HG03575 (cell line): ENCODE results near the gene HMGN3.

Experiments used
- ATAC-seq: cut with Tn5 transposase; IDR thresholded peaks from one replicate; pipeline ENCODE4 v1.9.1; 2021; ENCODE audit not compliant: unreplicated experiment, insufficient number of reproducible peaks, low FRiP score; ENCODE audit errors: extremely low read depth

HMGN3 gene

GRCh38 chr6:79236711-79237110 lies 2.2 kb upstream of the HMGN3 start:
- no peak for ATAC-seq

DNA sequence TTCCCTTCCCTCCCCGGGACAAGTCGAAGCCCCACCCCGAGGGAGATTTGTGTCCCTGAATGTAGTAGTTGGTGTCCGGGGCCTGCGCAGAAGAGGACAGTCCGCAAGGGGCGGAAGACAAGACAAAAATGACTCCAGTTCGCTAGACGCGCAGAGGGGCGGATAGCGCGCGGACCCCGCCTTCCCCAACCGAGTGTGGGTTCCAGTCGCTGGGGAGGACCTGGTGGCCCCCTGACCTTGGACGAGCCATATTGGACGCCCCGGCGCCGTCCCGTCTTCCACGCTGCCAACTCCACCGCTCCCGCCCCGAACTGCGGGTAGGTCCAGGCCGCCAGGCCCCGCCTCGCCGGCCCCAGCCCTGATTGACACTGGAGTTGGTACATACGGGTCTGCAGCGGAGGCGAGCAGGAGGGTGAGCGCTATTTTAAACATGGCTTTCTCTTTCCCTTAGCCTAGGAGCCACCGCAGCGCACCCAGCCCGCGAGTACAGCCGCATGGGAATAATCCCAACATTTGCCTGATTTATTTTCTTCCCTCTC lies 802 bp downstream of the HMGN3 start:
- peak; percentile 36 for ATAC-seq

DNA sequence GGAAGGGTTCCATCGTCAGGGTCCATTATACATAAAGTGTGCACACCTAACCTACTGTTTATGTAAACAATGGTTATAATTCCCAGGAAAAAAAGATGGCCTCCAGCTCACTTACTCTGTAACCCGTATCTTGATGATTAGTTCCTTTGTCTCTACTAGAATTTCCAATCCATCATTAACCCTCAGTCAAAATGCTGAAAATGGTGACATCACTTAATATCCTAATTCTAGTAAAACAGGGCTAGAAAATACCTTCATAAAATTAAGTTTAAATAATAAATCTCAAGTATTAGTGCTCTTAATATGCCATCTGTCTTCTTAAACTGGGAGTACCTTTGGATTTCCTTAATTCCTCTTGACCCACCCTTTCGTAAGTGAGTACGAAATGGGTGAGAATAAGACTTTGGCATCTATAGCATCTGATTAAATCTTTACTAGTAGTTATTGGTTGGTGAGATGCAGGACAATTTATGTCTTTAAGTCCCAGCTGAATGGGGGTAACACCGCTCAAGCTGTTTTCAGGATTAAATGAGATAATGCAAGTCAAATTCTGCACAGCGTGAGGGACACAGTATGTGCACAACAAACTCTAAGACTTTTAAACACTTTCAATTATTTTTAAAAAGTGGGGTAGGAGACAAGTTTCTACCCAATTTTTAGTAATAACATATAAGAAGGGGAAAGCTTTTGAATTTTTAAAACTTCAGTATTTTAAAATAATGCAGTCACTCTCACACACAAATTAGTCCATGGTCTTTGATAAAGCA lies 1.6 kb downstream of the HMGN3 start:
- no peak for ATAC-seq

- no peak for ATAC-seq
Measured at GRCh38 chr6:79231666-79232065, 2.8 kb downstream of the HMGN3 start.

DNA sequence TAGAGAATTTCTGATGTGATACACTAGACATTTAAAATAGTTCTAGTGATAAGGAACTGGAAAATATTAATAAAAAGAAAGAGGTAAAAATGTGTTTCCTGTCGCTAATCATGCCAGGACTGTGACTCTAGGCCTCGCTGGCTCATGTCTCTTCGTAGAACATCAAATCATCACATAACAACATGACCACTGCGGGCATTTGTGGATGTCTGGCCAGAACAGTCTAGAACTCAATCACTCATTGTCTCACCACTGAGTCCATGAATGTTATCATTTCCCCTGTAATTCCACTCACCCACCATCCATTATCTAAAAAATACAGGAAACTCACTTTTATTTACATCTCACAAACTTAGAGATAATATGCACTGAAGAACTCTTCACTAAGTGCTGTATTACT lies 3.4 kb downstream of the HMGN3 start:
- no peak for ATAC-seq

DNA sequence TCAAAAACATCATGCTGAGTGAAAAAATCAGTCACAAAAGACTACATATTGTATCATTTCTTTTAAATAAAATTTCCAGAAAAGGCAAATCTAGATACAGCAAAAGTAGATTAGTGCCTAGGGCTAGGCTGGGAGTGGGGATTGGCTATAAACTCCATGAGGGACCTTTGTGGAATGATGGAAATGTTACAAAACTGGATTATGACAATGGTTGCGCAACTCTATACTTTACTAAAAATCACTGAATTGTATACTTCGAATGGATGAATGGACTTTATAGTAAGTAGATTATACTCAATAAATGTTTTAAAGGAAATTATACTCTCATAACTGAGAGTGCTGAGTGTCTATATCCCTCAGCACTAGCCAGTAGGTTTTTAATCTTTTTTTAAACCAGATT lies 4.3 kb downstream of the HMGN3 start:
- no peak for ATAC-seq

- no peak for ATAC-seq
Measured at GRCh38 chr6:79227445-79227844, 7.0 kb downstream of the HMGN3 start.

GRCh38 chr6:79226660-79227059 lies 7.8 kb downstream of the HMGN3 start:
- no peak for ATAC-seq

GRCh38 chr6:79225717-79226599 lies 8.5 kb downstream of the HMGN3 start:
- no peak for ATAC-seq

GRCh38 chr6:79223611-79224404 lies 10.7 kb downstream of the HMGN3 start:
- no peak for ATAC-seq

- no peak for ATAC-seq
Measured at GRCh38 chr6:79215213-79215824, 19.2 kb downstream of the HMGN3 start.

- no peak for ATAC-seq
Measured at GRCh38 chr6:79212859-79213258, 21.6 kb downstream of the HMGN3 start.

GRCh38 chr6:79208816-79209215 lies 25.7 kb downstream of the HMGN3 start:
- no peak for ATAC-seq

DNA sequence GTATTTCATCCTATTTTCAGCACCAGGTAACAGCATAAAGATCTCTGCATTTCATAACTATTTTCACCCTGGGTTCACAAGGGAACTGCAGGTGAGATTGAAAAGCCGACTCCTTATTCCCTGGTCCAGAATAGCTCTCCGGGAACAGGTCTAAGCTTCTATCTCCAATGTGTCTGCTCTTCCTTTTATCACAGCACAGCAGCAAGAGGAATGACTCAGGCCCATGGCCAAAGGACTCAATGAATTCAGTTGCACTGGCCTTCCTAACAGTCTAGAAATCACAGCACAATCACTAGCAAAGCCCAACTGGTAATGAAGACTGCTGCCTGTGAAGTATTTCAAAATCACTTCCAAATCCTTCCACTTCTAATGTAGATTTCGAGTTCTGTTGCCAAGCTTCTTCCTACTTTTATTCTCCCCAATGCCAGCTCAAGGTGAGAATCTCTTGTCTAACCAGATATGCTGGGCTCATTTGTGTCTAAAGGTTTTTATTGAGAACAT lies 30.7 kb downstream of the HMGN3 start:
- ATAC-seq, result no peak

GRCh38 chr6:79202556-79202955 lies 31.9 kb downstream of the HMGN3 start:
- no peak for ATAC-seq

GRCh38 chr6:79201983-79202382 lies 32.5 kb downstream of the HMGN3 start:
- ATAC-seq, result no peak

GRCh38 chr6:79201143-79201542 lies 33.3 kb downstream of the HMGN3 start:
- no peak for ATAC-seq

DNA sequence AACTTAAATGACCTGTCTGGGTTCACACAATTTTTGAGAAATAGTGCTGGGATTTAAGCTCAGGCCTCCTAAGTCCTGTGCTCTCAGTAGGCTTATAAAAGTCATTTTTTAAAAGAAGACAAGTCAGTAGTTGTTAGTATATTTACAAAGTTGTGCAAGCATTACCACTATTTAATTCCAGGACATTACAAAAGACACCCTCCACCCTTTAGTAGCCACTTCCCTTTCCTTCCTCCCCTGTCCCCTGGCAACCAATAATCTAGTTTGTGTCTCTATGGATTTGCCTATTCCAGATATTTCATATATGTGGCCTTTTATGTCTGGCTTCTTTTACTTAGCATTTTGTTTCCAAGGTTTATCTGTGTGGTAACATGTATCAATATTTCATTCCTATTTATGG lies 37.6 kb downstream of the HMGN3 start:
- no peak for ATAC-seq

- no peak for ATAC-seq
Measured at GRCh38 chr6:79193971-79194370, 40.5 kb downstream of the HMGN3 start.
